ENCODE results near the gene WDR90. TPM values are rescaled to one million over a fixed set of nuclear protein-coding genes. Genes with fewer than 3 reads are reported as not detected.

Gene WDR90
- total RNA-seq, 1 donor from 2014 or later, result 21.2 TPM

GRCh38 chr16:659618-660017 lies 10.5 kb downstream of the WDR90 start:
- DNase-seq (ENCODE audit: low read depth) (no peak), FAIRE-seq (no peak)
- no peaks in the 10 kb centered on the region for H3K4me1 ChIP-seq (ENCODE audit: insufficient read depth, low read length)
- no peaks in the 10 kb centered on the region for H3K9me3 ChIP-seq (ENCODE audit: insufficient read depth, low read depth, low read length)
- Mint-ChIP-seq H3K4me1 (ENCODE audit: low read depth, unreplicated experiment) (no peaks in the 10 kb centered on the region), H3K27me3 (ENCODE audit: low read depth, unreplicated experiment) (no peaks in the 10 kb centered on the region), H3K9me3 (ENCODE audit: unreplicated experiment) (no peaks in the 10 kb centered on the region), H3K36me3 (ENCODE audit: low read depth, unreplicated experiment) (peaks cover 2% of the 10 kb centered on the region), H3K4me3 (ENCODE audit: unreplicated experiment) (no peak overlapping the region), H3K27ac (ENCODE audit: unreplicated experiment) (no peak overlapping the region)
- H3K79me2 ChIP-seq (ENCODE audit: insufficient read depth, low read length), result no peaks in the 10 kb centered on the region
- H3K36me3 ChIP-seq (ENCODE audit: insufficient read depth, low read length), result no peaks in the 10 kb centered on the region
- H3K9ac ChIP-seq (ENCODE audit: low read length), result no peak overlapping the region
- H3K4me3 ChIP-seq (ENCODE audit: insufficient read depth, low read depth, low read length), result no peak overlapping the region
- H3K4me2 ChIP-seq (ENCODE audit: low read length), result no peak overlapping the region
- TF ChIP-seq CTCF (IDR thresholded peaks at IDR 0.05; ENCODE audit: insufficient read depth, low read depth, low read length) (no peak), EZH2 (IDR thresholded peaks at IDR 0.05; ENCODE audit: insufficient read depth, low read length) (no peak)
- no peak overlapping the region for H2AFZ ChIP-seq (ENCODE audit: low read depth, low read length)
- H4K20me1 ChIP-seq (ENCODE audit: insufficient read depth, low read length), result no peaks in the 10 kb centered on the region
- no peak overlapping the region for H3K27ac ChIP-seq (ENCODE audit: low read depth, low read length)
- no peaks in the 10 kb centered on the region for H3K27me3 ChIP-seq (ENCODE audit: insufficient read depth, low read length)

GRCh38 chr16:660132-660458 lies 10.9 kb downstream of the WDR90 start:
- H3K9me3 ChIP-seq (ENCODE audit: insufficient read depth, low read depth, low read length), result no peaks in the 10 kb centered on the region
- Mint-ChIP-seq H3K4me1 (ENCODE audit: low read depth, unreplicated experiment) (no peaks in the 10 kb centered on the region), H3K4me3 (ENCODE audit: unreplicated experiment) (no peak overlapping the region), H3K27ac (ENCODE audit: unreplicated experiment) (no peak overlapping the region), H3K36me3 (ENCODE audit: low read depth, unreplicated experiment) (peaks cover 2% of the 10 kb centered on the region), H3K9me3 (ENCODE audit: unreplicated experiment) (no peaks in the 10 kb centered on the region), H3K27me3 (ENCODE audit: low read depth, unreplicated experiment) (no peaks in the 10 kb centered on the region)
- H3K79me2 ChIP-seq (ENCODE audit: insufficient read depth, low read length), result no peaks in the 10 kb centered on the region
- H3K4me3 ChIP-seq (ENCODE audit: insufficient read depth, low read depth, low read length), result no peak overlapping the region
- H3K27me3 ChIP-seq (ENCODE audit: insufficient read depth, low read length), result no peaks in the 10 kb centered on the region
- H3K27ac ChIP-seq (ENCODE audit: low read depth, low read length), result no peak overlapping the region
- H3K4me2 ChIP-seq (ENCODE audit: low read length), result no peak overlapping the region
- H3K9ac ChIP-seq (ENCODE audit: low read length), result no peak overlapping the region
- no peaks in the 10 kb centered on the region for H4K20me1 ChIP-seq (ENCODE audit: insufficient read depth, low read length)
- DNase-seq (ENCODE audit: low read depth) (no peak), FAIRE-seq (no peak)
- no peaks in the 10 kb centered on the region for H3K36me3 ChIP-seq (ENCODE audit: insufficient read depth, low read length)
- H3K4me1 ChIP-seq (ENCODE audit: insufficient read depth, low read length), result no peaks in the 10 kb centered on the region
- no peak for TF ChIP-seq CTCF (IDR thresholded peaks at IDR 0.05; ENCODE audit: insufficient read depth, low read depth, low read length)
- no peak for TF ChIP-seq EZH2 (IDR thresholded peaks at IDR 0.05; ENCODE audit: insufficient read depth, low read length)
- H2AFZ ChIP-seq (ENCODE audit: low read depth, low read length), result peak overlapping the region; percentile 47

- Mint-ChIP-seq H3K36me3 (ENCODE audit: low read depth, unreplicated experiment) (peaks cover 2% of the 10 kb centered on the region), H3K4me1 (ENCODE audit: low read depth, unreplicated experiment) (no peaks in the 10 kb centered on the region), H3K27ac (ENCODE audit: unreplicated experiment) (no peak overlapping the region), H3K9me3 (ENCODE audit: unreplicated experiment) (no peaks in the 10 kb centered on the region), H3K4me3 (ENCODE audit: unreplicated experiment) (no peak overlapping the region), H3K27me3 (ENCODE audit: low read depth, unreplicated experiment) (no peaks in the 10 kb centered on the region)
- Histone ChIP-seq H3K4me1 (ENCODE audit: insufficient read depth, low read length) (no peaks in the 10 kb centered on the region), H3K27ac (ENCODE audit: low read depth, low read length) (no peak overlapping the region), H3K79me2 (ENCODE audit: insufficient read depth, low read length) (no peaks in the 10 kb centered on the region), H3K9me3 (ENCODE audit: insufficient read depth, low read depth, low read length) (no peaks in the 10 kb centered on the region), H3K4me2 (ENCODE audit: low read length) (peak overlapping the region; percentile 44), H3K4me3 (ENCODE audit: insufficient read depth, low read depth, low read length) (no peak overlapping the region), H4K20me1 (ENCODE audit: insufficient read depth, low read length) (no peaks in the 10 kb centered on the region), H3K9ac (ENCODE audit: low read length) (no peak overlapping the region), H3K36me3 (ENCODE audit: insufficient read depth, low read length) (no peaks in the 10 kb centered on the region), H2AFZ (ENCODE audit: low read depth, low read length) (peak overlapping the region; percentile 47), H3K27me3 (ENCODE audit: insufficient read depth, low read length) (no peaks in the 10 kb centered on the region)
- FAIRE-seq (no peak), DNase-seq (ENCODE audit: low read depth) (peak; percentile 32)
- peak; percentile 2 for TF ChIP-seq CTCF (IDR thresholded peaks at IDR 0.05; ENCODE audit: insufficient read depth, low read depth, low read length)
- no peak for TF ChIP-seq EZH2 (IDR thresholded peaks at IDR 0.05; ENCODE audit: insufficient read depth, low read length)
These were observed 11.5 kb downstream of the WDR90 start for GRCh38 chr16:660459-661183.
